ENCODE results near the gene BLVRB.

DNA sequence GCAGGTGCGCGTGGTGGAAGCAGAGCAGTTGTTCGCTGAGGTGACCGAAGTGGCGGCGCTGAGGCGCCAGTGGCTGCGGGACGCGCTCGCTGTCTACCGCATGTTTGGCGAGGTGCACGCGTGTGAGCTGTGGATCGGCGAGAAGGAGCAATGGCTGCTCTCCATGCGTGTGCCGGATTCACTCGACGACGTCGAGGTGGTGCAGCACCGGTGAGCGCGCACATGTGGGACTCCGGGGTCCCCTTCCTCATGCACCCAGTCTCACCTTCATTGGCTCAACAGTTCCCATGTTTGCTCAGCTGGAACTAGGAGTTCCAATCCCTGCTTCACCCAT is 47.8 kb upstream of the BLVRB start:
- TF ChIP-seq, protein P1, sequence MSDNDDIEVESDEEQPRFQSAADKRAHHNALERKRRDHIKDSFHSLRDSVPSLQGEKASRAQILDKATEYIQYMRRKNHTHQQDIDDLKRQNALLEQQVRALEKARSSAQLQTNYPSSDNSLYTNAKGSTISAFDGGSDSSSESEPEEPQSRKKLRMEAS (IDR thresholded peaks at IDR 0.05; ENCODE audit: insufficient read depth, insufficient read length): no peak
- TF ChIP-seq, protein P2, sequence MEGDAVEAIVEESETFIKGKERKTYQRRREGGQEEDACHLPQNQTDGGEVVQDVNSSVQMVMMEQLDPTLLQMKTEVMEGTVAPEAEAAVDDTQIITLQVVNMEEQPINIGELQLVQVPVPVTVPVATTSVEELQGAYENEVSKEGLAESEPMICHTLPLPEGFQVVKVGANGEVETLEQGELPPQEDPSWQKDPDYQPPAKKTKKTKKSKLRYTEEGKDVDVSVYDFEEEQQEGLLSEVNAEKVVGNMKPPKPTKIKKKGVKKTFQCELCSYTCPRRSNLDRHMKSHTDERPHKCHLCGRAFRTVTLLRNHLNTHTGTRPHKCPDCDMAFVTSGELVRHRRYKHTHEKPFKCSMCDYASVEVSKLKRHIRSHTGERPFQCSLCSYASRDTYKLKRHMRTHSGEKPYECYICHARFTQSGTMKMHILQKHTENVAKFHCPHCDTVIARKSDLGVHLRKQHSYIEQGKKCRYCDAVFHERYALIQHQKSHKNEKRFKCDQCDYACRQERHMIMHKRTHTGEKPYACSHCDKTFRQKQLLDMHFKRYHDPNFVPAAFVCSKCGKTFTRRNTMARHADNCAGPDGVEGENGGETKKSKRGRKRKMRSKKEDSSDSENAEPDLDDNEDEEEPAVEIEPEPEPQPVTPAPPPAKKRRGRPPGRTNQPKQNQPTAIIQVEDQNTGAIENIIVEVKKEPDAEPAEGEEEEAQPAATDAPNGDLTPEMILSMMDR (IDR thresholded peaks at IDR 0.05; ENCODE audit: extremely low read depth in 1 of 2, insufficient read depth in 1 of 2, low read depth in 1 of 2, low read length in 2 of 2): no peak
- TF ChIP-seq POLR2AphosphoS5 (IDR thresholded peaks at IDR 0.05; ENCODE audit: insufficient read depth, low read depth, low read length) (no peak), JUN (IDR thresholded peaks at IDR 0.05; ENCODE audit: borderline replicate concordance, insufficient read depth, insufficient read length, low read depth) (no peak), POLR2A (IDR thresholded peaks at IDR 0.05; ENCODE audit: low read depth, low read length) (no peak), EZH2 (IDR thresholded peaks at IDR 0.05; ENCODE audit: borderline replicate concordance, low read depth, low read length, severe bottlenecking) (no peak)
